HG03460 (cell line): ENCODE measurements around the gene GALNT2.

ENCODE experiments used
- ATAC-seq: cut with Tn5 transposase; IDR thresholded peaks from one replicate; pipeline ENCODE4 v1.9.1; 2021; ENCODE audit not compliant: unreplicated experiment

GALNT2 gene

GRCh38 chr1:230071316-230071715 is 4.3 kb downstream of the GALNT2 start:
- no peak for ATAC-seq

GRCh38 chr1:230072296-230072695 is 5.3 kb downstream of the GALNT2 start:
- no peak for ATAC-seq

DNA sequence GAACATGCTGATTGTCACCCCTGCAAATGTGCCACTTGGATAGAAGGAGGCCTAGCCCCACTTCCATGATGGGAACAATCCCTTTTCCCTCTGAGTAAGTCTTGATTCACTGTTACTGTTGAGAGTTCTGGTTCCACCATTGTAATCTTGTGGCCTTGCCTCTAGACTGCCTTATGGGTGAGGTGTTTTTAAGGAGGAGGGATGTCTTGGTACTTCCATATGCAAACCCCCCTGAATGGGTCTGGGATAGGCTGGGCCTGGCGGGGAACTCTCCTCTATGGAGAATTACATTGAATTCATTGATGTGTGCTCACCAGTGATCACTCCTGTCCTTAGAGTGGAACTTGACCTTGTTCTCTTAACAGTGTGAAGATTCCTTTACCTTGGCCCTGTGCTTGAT is 5.8 kb downstream of the GALNT2 start:
- no peak for ATAC-seq

GRCh38 chr1:230073371-230074035 is 6.5 kb downstream of the GALNT2 start:
- ATAC-seq, result no peak

GRCh38 chr1:230074270-230074669 is 7.2 kb downstream of the GALNT2 start:
- no peak for ATAC-seq

GRCh38 chr1:230074762-230075161 is 7.7 kb downstream of the GALNT2 start:
- ATAC-seq, result no peak

DNA sequence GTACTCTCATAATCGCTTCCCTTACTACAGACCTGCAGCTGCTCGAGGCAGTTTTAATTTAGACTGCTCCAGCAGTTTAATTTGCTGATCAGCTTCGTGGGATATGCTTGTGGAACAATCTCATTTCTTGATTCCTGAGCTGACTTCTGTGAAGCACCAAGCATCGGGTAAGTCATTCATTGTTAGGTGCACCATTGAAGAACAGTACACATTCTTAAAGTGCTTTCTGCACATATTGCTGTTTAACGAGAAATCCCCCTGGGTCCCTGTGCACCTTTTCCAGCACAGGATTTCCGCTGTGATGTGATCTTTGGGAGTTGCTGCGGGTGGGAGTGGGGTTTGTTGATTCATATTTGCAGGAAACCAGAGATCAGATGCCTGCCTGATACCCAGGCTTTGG is 9.1 kb downstream of the GALNT2 start:
- no peak for ATAC-seq

- no peak for ATAC-seq
Measured at GRCh38 chr1:230077011-230077410, 10.0 kb downstream of the GALNT2 start.

DNA sequence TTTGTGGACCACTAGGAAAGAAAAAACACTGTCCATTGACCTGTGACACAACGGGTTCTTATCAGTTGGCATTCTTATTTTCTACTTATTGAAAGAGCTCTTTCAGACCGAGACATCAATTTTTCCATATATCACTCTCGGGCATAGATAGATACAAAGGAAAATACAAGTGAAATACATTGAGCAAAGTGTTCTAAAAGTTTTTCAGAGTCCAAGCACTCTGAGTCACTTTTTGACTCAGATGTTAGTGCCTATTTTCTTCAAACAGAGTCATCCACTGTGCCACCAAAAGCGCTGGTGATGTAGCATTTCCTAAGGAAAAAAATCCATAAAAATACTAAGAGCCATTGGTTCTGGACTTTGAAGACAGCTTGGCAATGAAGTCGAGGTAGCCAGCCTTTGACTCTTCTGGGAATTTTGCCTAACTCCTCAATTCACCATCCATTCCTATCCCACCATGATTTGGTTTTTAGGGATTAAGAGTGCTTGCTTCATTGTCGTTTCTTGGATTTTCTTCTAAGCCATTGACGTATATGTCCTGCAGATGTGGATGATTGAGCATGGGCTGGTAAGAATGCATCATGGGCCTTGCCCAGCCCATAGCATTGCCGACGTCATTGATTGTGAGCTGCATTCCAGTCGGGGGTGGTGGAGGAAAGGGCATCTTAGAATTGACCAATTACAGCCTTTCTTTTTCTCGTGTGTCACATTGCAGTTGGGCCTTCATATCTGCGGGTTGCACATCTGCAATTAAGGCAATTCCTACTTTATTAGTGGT is 10.6 kb downstream of the GALNT2 start:
- no peak for ATAC-seq

GRCh38 chr1:230079199-230080024 is 12.4 kb downstream of the GALNT2 start:
- no peak for ATAC-seq

GRCh38 chr1:230080822-230081221 is 13.8 kb downstream of the GALNT2 start:
- ATAC-seq, result no peak

DNA sequence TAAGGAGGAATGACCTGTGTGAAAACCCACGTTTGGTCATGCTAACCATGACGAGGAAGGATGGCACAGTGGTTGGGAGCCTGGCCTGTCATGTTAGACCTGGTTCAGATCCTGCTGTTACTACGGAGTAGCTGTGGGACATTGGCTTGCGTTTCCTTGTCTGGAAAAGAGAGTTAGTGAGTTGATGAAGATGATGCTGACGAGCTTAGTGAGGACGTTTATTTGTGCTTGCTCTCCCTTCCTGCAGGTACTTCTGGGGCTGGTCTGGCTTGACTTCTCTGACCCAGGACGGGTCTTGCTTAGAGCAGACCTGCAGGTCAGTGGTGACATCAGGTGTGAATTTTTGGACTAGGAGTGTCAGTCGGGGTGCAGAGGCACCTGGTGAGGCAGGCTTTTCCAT is 14.7 kb downstream of the GALNT2 start:
- ATAC-seq, result no peak

- no peak for ATAC-seq
Measured at GRCh38 chr1:230082211-230082610, 15.2 kb downstream of the GALNT2 start.

- ATAC-seq, result no peak
Measured at GRCh38 chr1:230083053-230083452, 16.0 kb downstream of the GALNT2 start.

DNA sequence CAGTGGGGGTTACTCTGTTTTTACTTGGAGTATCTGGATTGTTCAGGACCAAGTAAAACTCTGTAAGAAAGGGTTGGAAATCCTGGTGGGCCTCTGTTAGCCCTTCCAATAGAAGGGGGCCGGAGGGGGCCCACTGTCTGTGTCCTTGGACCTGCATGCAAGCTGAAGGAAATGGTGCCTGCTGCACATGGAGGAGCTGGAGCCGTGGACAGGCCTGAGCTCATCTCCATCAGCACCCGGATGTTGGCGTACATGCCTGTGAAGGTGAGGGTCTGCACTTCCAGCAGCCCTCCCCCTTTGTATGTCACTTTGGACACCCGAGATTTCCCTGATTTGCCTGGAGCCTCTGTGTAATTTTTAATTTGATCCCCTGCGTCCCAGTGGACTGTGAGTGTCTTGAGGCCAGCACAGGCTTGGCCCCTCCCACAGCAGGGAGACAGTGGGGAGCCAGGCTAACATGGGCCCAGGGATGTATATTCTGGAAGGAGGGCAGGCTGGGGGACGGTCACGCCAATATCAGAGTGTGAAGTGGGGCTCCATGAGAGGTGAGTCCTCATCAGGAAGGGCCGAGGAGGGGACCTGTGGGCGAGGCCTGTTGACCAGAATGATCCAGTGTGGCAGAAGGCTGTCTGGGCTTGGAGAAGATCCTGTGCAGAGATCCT is 16.8 kb downstream of the GALNT2 start:
- no peak for ATAC-seq

GRCh38 chr1:230084408-230085177 is 17.6 kb downstream of the GALNT2 start:
- ATAC-seq, result no peak

- ATAC-seq, result no peak
Measured at GRCh38 chr1:230085178-230085515, 18.1 kb downstream of the GALNT2 start.

- ATAC-seq, result no peak
Measured at GRCh38 chr1:230086151-230086550, 19.1 kb downstream of the GALNT2 start.

GRCh38 chr1:230087028-230087716 is 20.1 kb downstream of the GALNT2 start:
- ATAC-seq, result no peak

- ATAC-seq, result no peak
Measured at GRCh38 chr1:230087717-230088105, 20.7 kb downstream of the GALNT2 start.
